NCI-H1436 (cell line): ENCODE results near the gene KCNMA1.
"Not testable (repeated sequence)": the region's sequence is repeated elsewhere in the genome, so short reads cannot be mapped to it uniquely, and the experiment has no call there.

Experiments
- DNase-seq: peaks from one replicate; lab custom pipeline; 2025; lab: John Stamatoyannopoulos, UW

The KCNMA1 gene

GRCh38 chr10:77583527-77583926 lies 54.1 kb downstream of the KCNMA1 start:
- no peak for DNase-seq

GRCh38 chr10:77582710-77583115 lies 54.9 kb downstream of the KCNMA1 start:
- DNase-seq: no peak

DNA sequence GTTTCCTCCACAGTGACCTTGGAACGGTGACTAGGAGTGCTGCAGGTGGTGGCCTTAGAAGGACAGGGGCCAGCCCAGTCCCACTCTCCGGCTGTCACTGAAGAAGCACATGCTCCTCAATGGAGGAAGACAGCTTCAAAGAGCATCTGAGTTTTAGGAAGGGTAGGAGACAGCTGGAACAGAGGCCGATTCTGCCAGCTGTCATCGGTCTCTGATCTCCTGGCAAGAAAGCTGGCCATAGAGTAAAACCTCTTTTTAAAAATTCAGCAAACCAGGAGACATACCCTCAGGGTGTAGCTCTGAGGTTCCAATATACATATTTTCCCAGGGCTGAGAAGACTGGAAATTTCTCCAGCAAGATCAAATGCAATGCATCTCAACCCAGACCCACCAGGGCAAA lies 55.9 kb downstream of the KCNMA1 start:
- no peak for DNase-seq

- no peak for DNase-seq
Measured at GRCh38 chr10:77580482-77580881, 57.1 kb downstream of the KCNMA1 start.

DNA sequence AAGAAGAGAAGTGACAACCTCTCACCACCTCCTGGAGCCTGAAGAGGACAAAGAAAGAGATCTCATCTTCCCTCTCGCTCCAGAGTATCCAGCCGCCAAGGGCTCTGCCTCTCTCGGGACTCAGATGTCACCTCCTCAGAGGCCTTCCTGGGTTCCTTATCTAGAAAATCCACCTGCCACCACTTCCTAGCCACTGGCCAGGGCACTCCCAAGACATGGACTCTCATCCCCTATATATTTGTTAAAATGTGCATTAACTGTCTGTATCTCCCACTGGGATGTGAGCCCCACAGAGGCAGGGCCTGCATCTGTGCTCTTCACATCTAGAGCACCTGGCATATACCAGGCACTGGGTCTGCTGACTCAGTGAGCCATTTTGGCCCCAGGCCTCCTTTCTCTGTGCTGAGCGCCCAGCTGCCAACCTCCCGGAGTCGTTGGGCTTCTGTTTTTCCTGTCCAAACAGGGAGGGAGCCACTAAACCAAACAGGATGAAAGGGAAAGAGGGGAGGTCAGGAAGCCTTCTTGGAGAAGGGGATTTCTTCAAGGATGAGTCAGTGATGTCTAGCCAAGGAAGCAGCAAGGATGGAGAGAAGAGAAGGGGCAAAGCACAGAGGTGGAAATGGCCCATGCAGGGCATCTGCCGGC lies 58.9 kb downstream of the KCNMA1 start:
- DNase-seq: no peak

DNA sequence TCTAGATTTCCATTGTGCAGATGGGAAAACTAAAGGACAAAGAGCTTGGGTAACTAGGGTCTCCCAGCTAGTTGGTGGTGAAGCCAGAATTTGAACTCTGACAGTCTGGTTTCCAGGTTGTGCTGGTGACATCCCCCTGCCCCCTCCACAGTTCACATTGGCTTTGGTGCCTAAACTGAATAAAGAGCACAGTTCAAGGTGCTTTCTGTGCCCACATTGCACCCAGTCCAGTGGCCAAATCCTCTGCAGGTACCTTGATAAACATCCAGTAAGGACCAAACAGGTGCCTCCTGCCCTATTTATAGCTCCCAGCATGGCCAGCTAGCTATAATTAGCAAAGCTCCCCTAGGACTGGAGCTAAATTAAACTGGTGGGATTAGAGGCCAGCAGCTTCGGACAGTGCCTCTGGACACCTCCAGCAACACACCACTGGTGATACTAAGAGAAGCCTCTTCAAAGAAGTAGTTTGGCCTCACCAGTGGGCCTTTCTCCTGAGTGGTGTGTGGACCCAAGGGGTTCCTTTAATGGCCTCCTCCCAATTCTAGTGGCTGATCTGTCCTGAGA lies 59.9 kb downstream of the KCNMA1 start:
- DNase-seq: no peak

GRCh38 chr10:77576444-77577032 lies 61.1 kb downstream of the KCNMA1 start:
- DNase-seq: no peak

DNA sequence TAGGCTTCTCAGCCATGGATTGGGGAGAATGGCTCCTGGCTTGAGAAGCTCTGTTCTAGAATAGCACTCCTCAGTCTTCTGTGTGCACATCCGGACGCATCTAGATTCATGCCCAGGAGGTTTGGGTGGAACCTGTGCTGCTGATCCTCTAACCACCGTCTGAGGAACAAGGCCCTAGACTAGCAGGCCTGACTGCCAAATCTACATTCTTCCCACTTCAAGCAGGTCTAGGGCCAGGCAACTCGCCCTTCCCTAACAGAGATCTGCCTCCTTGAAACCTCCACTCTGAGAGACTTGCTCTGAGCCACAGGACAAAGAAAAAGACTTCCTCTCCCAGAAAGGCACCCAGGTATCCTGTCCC lies 61.6 kb downstream of the KCNMA1 start:
- DNase-seq: no peak

DNA sequence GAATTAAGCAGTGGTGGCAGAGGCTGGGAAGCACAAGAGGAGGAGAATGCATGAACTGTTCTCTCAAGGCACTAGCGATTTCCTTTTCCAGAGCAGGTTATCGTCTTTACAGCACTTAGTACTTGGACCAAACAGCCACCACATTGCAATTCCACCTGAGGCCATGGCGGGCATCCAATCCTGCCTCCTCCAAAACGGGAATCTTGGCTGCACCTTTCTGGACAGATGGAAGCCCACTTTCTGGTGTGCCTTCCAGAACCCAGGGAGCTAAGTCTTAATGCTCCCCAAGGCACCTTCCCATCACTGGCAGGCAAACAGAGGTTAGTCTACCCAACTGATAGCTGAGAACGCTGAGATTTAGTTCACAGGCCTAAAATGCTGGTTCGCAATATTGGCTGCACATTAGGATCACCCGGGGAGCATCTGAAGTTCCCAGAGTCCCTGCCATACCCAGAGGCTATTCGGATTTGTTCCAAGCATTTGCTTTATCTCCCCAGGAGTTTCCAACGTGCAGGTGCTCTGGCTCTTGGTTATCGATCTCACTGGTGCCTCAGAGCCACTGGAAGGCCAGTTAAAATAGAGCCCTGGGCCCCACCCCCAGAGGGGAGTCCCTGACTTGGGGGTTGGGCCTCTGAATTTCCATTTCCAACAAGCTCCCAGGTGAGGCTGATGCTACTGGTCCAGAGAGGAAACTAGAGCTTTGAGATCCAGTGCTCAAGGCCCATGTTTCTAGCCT lies 62.2 kb downstream of the KCNMA1 start:
- DNase-seq: no peak

DNA sequence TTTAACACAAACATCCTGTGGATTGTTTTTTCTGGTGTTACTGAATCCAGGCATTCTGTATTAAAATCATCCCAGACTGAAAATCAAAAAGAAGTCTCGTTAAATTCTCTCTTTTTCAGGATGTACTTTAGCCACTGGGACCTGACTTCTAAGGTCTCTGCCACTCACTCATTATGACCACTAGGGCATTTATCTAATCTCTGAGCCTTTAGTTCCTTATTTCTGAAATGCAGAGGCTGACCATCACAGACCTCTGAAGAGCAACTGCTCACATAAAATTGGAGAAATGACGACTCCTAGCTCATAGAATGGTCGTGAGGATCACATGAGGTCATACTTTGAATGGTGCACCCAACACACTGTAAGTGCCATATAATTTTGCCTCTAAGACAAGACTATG lies 63.2 kb downstream of the KCNMA1 start:
- no peak for DNase-seq

GRCh38 chr10:77572520-77572919 lies 65.1 kb downstream of the KCNMA1 start:
- DNase-seq: not testable (repeated sequence)

- no peak for DNase-seq
Measured at GRCh38 chr10:77571490-77571889, 66.1 kb downstream of the KCNMA1 start.

GRCh38 chr10:77566914-77567566 lies 70.6 kb downstream of the KCNMA1 start:
- DNase-seq: no peak

DNA sequence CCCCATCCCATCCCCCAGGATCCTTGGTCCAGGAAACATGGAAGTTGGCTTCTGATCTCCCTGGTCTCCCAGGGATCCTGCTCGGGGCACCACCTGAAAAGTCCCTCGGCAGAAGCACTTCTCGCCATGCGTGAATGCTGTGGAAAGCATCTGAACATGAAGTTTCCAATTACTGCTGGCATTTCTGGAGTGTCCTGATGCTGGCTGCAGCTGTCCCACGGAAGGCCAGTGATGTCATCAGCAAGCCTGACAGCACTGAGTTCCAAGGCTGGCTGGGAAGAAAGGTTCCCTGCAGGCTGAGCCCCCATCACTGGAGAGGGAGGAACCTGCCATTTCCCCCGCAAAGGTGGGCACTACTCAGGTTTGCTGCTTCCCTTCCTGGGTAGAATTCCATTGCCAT lies 71.4 kb downstream of the KCNMA1 start:
- no peak for DNase-seq

GRCh38 chr10:77565590-77566023 lies 72.0 kb downstream of the KCNMA1 start:
- no peak for DNase-seq

GRCh38 chr10:77564731-77565589 lies 72.6 kb downstream of the KCNMA1 start:
- no peak for DNase-seq

DNA sequence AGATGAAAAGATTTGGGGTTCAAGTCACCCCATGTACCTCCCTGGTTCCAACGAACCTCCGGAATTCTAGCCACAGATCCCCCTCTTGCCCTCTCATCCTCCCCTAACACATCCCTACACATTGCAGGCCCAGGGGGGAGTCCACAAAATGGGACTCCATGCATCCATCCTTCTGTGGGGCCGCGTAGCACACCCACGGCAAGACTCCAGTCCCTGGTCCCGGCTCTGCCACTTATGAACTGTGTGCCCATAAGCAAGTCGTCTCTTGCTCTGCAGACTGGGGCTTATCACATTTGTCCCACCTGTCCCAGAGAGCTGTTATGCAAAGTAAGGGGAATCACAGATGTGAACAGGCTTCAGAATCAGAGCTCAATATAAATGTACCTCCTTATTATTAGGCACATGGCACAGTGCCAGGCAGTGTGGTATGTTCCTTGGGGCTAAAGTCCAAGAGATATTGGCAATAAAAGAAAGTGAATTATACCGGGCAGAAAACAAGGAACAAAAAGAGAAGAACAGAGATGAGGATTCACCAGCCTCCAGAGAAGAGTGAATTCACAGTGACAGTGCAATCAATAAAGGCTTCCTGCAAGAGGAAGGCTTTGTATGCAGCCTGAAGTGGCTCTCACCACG lies 73.9 kb downstream of the KCNMA1 start:
- DNase-seq: no peak

DNA sequence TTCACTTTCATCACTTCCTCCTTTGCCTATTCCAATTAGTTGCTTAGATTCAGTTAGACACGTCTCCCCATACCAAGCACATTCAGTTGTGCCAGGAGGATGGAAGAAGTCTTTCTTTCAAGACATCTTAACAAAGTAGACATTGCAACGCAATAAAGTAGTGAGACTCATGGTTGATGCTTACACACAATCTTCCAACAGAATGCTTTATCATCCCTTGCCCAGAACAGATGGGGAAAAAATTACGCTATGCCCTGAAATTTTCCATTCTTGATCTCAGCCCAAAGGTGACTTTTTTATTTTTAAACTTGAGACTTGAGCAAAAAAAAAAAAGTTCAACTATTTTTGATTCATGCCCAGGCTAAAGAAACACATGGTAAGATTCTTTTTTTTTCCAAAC lies 74.9 kb downstream of the KCNMA1 start:
- no peak for DNase-seq

DNA sequence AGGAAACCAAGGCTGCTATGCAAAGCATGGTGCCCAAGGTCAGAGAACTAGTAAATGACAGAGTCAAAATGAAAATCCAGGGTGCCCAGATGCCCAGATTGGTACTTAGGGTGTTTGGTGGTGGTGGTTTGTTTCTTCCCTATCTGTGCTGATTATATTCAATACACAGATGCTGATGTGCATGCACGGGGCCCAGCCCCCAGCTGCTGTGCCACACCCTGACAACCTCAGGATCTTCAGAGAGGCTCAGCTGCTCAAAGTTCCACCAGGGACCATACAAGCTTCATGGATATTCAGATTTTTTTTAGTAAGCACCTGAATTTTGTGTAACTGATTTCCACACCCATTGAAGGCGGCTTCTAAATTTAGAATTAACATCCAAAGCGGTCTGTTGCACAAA lies 75.6 kb downstream of the KCNMA1 start:
- DNase-seq: no peak

- no peak for DNase-seq
Measured at GRCh38 chr10:77560471-77560870, 77.1 kb downstream of the KCNMA1 start.

GRCh38 chr10:77560052-77560451 lies 77.6 kb downstream of the KCNMA1 start:
- DNase-seq: no peak
